Ecto neural progenitor cell (in vitro differentiated cells): ENCODE data around the gene PAFAH1B2.
"Not testable (repeated sequence)": the region's sequence is repeated elsewhere in the genome, so short reads cannot be mapped to it uniquely, and the experiment has no call there.

Experiments
- DNase-seq: peaks from one replicate; pipeline ENCODE4 v3.0.0-alpha.2; 2018; ENCODE audit warnings: low spot score

The PAFAH1B2 gene

GRCh38 chr11:117127171-117127901 is 16.8 kb upstream of the PAFAH1B2 start:
- DNase-seq: no peak

- DNase-seq: no peak
Observed at GRCh38 chr11:117128289-117128688, 15.8 kb upstream of the PAFAH1B2 start.

DNA sequence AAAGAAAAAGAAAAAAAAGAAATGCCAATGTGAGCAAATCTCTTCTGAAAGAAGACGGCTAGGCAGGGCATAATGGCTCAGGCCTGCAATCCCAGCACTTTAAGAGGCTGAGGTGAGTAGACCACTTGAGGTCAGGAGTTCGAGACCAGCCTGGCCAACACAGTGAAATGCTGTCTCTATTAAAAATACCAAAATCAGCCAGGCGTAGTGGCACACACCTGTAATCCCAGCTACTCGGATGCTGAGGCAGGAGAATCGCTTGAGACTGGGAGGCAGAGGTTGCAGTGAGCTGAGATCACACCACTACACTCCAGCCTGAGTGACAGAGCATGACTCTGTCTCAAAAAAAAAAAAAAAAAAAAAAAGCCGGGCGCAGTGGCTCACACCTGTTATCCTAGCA is 13.7 kb upstream of the PAFAH1B2 start:
- not testable (repeated sequence) for DNase-seq

- no peak for DNase-seq
Observed at GRCh38 chr11:117130879-117131278, 13.2 kb upstream of the PAFAH1B2 start.

GRCh38 chr11:117134431-117134830 is 9.7 kb upstream of the PAFAH1B2 start:
- no peak for DNase-seq

- not testable (repeated sequence) for DNase-seq
Observed at GRCh38 chr11:117134979-117135378, 9.1 kb upstream of the PAFAH1B2 start.

- DNase-seq: not testable (repeated sequence)
Observed at GRCh38 chr11:117137223-117138086, 6.6 kb upstream of the PAFAH1B2 start.

DNA sequence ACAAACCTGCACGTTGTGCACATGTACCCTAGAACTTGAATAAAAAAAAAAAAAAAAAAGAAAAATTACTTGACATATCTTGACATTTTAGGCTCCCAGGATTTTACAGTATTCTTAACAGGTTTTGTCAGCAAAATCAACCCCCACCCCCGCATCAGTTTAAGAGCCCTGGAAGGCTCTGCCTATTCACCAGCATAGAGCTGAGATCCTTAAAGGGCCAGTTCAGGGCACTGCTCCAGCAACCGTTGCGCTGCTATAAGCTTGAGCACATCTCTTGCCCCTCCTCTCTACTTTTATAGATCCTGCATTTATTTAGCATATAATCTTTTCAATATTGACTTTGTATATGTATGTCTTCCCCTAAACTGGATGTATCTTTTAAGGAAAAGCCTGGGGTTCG is 697 bp upstream of the PAFAH1B2 start:
- no peak for DNase-seq

DNA sequence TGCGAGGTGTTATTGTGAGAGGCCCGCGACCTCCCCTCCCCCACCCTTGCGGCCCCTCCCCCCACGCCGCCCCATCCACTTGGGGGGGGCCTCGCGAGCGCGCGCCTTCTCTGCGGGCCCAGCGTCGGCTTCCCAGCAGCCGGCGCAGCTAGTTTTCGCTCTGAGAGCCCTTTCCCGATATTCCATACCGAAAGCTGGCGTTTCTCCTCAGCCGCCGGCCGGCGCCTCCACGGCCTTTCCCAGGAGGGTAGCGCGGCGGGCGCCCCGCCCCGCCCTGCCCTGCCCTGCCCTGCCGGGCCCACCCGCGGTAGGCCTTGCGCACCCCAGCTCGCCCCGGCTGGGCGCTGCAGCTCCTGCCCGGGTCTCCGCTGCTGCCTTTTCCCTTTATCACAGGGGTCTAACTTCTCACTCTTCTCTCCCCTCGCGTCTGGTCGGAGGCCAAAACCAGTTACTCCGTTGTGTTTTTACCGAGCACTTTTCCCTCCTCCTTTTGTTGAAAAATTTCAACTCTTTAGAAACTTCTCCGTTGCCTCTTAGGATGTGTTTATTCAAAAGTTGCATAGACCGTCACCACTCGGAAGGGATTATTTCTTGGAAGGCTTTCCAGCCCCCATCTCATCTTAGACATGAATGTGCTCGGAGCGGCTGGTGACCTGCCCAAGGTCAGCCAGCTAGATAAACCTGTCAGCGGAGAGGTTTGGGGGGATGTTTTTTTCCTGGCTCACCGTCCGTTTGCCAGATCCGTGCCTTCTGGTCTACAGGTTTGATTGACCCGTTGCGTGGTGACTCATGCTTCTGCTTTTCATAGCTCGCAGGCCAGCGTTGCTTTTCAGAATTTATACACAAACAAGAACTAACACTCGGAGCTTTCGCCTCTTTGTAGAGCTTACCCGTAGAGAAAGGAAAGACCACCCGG is 648 bp downstream of the PAFAH1B2 start:
- peak; percentile 47 for DNase-seq

DNA sequence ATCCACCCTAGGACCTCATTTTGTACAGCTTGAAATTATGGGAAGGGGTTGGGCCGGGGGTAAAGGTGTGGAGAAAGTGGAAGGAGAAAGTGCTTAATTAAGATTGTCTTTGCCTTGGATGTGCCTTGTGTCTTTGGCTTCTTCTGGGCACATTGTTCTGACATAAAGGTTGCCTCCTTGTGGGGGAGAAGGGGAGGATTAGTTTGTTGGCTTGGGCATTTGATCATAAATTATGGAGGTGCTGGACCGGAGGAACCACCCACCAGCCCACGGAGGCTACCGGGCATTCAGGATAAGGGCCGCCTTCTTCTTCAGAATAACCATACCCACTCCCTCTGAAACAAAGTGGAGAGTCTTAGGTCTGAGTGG is 1.3 kb downstream of the PAFAH1B2 start:
- DNase-seq: no peak

- no peak for DNase-seq
Observed at GRCh38 chr11:117146521-117146920, 2.4 kb downstream of the PAFAH1B2 start.

DNA sequence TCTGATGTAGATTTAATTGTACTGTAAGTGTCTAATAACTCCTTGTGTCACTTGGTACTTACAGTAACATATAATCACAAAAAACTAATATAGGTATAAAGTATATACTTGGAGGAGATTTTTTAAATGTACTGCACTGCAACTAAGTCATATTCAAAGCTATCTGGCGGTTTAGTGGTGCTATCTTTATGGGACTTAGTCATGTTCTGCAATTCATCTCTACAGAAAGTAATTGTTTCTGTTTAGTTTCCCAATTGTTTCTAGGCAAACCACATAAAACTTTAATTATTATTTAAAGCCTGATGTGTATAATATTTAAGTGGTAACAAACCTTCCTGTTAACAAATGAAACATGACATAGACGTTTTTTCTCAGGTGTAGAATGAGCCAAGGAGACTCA is 8.0 kb downstream of the PAFAH1B2 start:
- no peak for DNase-seq

DNA sequence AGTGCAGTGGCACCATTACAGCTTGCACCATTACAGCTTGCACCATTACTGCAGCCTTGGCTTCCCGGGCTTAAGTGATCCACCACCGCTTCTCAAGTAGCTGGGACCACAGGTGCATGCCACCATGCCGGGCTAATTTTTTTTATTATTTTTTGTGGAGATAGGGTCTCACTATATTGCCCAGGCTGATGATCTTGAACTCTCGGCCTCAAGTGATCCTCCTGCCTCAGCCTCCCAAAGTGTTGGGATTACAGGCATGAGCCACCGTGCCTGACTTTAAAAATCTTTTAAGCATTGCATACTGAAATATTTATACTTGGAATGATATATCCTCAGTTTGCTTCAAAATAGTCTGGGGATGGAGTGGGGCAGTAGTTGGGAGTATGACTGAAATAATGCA is 10.4 kb downstream of the PAFAH1B2 start:
- DNase-seq: no peak

- no peak for DNase-seq
Observed at GRCh38 chr11:117157507-117157906, 13.4 kb downstream of the PAFAH1B2 start.

DNA sequence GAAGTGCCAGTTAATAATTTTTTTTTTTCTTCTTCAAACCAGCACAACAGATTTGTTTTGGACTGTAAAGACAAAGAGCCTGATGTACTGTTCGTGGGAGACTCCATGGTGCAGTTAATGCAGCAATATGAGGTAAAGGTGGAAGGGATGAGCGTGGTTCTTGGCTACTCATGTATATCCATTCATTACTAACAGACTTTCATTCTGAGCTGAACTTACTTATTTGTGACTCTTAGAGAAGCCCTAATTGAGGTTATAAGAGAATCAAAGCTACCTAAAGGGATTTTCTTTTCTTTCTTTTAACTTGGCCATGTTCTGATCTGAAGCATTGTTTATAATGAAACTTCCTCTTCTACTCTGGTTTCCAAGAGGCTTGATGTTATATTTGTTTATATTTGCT is 15.8 kb downstream of the PAFAH1B2 start:
- no peak for DNase-seq

- no peak for DNase-seq
Observed at GRCh38 chr11:117160826-117161225, 16.7 kb downstream of the PAFAH1B2 start.

GRCh38 chr11:117166491-117166890 is 22.4 kb downstream of the PAFAH1B2 start:
- DNase-seq: no peak

DNA sequence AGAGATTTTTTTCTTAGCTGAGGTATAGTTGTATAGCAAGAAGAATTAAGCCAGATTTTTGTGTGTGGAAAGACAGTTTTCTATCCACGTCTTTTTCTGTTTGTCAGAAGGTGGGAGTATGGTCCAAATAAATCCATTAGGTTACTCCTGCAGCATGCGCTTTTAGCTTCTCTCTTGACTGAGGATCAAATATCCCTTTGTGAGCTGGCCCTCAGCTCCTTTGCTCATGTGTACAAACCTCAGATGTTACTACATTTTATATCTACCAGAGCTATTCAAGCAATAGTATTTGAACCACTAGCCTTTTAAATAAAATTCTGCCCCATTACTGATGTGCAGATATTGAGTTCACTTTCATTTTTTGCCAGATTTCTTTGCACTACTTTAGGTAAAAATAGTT is 25.6 kb downstream of the PAFAH1B2 start:
- DNase-seq: no peak

GRCh38 chr11:117170210-117170609 is 26.1 kb downstream of the PAFAH1B2 start:
- no peak for DNase-seq

DNA sequence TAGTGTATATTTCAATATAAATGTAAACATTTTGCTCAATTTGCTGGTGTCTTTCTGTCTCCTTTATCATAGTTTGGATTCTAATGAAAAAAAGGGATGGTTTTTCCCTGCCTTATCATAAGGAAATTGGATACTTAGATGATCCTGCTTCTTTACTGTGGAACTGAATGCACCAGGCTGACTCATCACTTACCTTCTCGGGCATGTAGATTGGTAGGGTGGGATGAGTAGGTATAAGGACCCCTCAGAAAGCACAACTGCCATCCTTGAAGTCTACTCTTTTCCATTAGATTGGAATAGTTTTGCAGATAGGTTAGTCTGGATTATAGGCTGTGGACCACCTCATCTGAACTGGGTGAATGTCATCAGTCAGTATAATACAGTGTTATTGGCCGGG is 26.9 kb downstream of the PAFAH1B2 start:
- DNase-seq: no peak

GRCh38 chr11:117171404-117172061 is 27.4 kb downstream of the PAFAH1B2 start:
- DNase-seq: no peak
